MM.1S (cell line): ENCODE data around the gene EPHA6.

Source experiments
- CTCF ChIP-seq: fragments of 300-600 bp; sonication (generic); IDR thresholded peaks from 2 replicates; pipeline ENCODE4 v1.5.1; 2016; ENCODE audit warnings: antibody characterized with exemption, low read length, mixed read lengths
- EZH2 ChIP-seq: fragments of 300-600 bp; sonication (generic); optimal IDR thresholded peaks from 2 replicates; pipeline ENCODE3; 2017; ENCODE audit warnings: low read depth, mild to moderate bottlenecking, antibody characterized with exemption, low read length, mixed read lengths
- EZH2phosphoT487 ChIP-seq: fragments of 300-600 bp; sonication (generic); IDR thresholded peaks from 2 replicates; pipeline ENCODE4 v1.6.1; 2018; ENCODE audit warnings: antibody characterized with exemption, low read length

- TF ChIP-seq CTCF: no peak
- no peak for TF ChIP-seq EZH2phosphoT487
- TF ChIP-seq EZH2: no peak
Observed at GRCh38 chr3:97636465-97636864, 822.1 kb downstream of the EPHA6 start.
